Hematopoietic multipotent progenitor cell treated with erythropoietin and hydrocortisone succinate and interleukin-3 and kit ligand, for 17 days (in vitro differentiated cells): ENCODE data around the gene GNAZ.

ENCODE experiments used
- DNase-seq: peaks from one replicate; pipeline ENCODE4 v3.0.0-alpha.2; 2015; ENCODE audit warnings: low spot score

The GNAZ gene

GRCh38 chr22:23155831-23156230, 85.5 kb downstream of the GNAZ start:
- DNase-seq = no peak

DNA sequence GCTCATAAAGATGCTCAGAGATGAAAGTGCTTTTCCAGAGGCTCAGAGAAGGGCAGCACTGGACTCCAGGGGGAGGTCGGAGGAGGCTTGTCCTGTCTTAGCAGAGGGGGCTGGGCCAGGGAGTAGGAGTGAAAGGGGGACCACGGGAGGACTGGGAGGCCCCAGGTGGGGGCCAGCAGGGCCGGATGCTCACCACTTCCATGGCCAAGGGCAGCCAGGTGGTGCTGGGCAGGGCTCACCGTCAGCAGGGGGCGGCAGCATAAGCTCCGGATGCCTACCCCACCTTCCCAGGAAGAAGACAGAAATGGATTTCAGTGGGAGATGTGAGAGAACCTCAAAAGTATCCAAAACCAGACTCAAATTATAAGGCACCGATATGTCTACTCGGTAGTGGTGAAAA, 86.0 kb downstream of the GNAZ start:
- no peak for DNase-seq

- DNase-seq = no peak
These were observed 87.5 kb downstream of the GNAZ start for GRCh38 chr22:23157560-23158515.

DNA sequence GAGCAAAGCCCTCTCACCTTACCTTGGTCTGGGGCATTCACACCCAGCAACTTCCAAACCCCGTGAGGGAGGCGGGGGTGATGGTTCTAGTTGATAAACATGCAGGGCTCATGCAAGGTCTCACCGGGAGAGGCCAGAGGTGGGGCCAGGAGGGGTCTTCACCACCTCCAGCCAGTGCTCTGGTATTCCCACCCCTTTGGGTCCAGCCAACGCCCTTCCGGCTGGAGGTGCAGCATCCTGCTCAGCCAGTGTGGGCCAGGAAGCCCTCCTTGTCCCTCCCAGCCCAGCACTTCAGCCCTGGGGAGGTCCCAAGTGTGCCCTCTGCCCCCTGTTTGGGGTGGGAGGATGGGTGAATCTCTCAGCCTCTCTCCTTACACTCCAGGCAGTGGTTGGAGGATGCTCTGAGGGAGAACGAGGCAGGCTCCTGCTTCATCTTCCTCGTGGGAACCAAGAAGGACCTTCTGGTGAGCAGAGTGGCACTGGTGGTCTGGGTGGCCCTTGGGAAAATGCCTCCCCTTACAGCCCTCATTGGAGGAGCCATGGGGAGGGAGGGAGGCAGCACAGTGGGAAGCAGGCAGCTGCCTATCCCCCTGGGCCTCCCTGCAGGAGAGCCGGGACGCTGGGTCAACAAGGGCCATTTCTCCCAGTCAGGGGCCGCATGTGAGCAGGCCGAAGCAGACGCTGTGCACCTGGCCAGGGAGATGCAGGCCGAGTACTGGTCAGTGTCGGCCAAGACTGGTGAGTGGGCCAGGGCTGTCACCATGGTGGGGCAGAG, 88.4 kb downstream of the GNAZ start:
- no peak for DNase-seq

DNA sequence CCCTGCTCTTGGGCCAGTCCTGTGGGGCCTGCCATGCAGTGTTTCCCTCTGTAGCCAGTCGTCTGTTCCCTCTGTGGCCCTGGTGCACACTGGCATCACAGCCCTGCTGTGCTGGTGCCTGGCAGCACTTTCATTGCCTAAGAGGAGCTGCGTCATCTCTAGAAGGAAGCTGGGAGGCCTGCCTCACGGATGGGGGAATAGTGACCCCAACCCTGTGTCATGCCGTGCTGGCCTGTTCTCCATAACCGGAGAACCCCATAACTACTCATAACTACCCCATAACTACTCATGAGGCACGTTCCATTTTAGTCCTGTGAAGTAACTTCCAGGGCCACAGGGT, 88.9 kb downstream of the GNAZ start:
- no peak for DNase-seq

DNA sequence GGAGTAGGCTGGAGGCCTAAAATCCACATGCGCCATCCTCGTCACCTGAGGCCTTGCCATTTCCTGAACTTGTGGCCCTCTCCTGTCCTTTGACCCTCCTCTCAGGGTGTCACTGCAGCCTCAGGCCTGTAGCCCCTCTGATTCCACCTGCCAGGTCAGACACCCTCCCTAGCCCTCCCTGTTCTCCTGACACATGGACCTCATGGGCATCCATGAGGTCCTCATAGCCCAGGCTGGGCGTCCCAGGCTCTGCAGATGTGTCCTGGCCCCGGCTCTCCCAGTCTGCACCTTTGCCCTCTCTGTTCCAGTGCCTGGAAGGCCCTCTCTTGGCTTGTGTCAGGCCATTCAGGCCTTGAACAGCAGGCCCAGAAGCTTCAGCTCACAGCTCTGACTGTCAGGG, 90.7 kb downstream of the GNAZ start:
- no peak for DNase-seq

DNA sequence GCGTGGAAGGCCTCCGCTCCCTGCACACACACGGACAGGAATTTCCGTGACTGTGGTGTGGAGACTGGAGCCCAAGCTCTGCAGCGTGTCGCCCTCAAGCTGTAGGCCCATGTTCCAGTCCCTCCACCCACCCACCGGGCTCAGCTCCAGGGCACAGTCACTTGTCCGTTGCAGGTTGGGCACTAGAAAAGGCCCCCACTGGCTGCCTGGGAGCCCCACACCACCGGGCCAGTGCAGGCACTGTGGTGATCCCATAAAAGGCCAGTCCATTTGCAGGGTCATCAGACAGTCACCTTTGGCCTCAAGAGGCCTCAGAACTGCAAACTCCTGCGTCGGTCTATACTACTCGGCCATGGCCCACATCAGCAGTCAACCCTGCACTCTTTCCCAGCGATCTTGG, 91.3 kb downstream of the GNAZ start:
- no peak for DNase-seq

DNA sequence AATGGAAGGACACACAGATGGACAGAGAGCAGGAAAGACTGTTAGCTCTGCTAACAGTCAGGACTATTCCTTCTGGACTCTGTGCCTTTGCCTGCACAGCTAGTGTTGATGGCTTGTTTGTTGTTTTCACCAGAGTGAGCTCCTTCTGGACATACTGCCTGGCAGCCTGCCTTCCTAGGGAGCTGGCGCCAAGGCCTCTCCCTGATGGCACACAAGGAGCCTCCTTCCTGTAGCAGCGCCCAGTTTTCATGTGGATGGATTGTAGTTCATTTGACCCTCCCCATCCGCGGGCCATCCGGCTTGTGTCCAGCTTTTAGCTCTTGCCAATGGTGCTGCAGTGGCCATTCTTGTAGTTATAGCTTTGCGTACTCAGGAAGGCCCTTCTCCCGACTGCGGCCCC, 93.3 kb downstream of the GNAZ start:
- DNase-seq = no peak

GRCh38 chr22:23164091-23164490, 93.8 kb downstream of the GNAZ start:
- DNase-seq = no peak

DNA sequence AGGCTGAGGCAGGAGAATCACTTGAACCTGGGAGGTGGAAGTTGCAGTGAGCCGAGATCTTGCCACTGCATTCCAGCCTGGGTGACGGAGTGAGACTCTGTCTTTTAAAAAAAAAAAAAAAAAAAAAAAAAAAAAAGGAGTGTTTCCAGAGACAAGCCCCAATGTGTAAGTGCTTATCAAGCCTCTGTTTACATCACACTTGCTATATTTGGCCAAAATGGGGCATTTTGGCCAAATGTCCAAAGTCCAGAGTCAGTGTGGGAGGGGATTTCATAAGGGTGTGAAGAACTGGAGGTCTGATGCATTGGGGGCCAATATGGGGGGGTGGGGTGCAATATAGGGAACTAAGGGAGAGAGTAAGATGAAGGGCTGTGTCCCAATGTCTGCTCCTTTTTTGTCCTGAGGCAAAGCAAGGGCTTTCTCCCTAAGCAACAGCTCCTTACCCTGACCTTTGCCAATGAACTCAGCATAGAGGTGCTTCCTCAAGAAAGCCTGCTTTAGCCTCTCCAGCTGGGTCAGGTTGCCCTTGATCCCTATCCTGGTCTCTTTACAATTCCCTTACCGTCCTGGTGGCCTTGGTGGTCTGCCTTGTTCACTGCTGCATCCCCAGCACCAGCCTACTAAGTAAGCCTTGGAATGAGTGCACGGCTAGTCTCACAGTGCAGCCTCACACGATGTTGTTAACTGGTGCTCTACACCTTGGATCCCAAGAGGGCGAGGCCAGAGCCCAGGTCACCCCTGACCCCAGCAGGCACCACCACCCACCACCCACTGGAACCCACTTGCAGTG, 95.9 kb downstream of the GNAZ start:
- DNase-seq = no peak

DNA sequence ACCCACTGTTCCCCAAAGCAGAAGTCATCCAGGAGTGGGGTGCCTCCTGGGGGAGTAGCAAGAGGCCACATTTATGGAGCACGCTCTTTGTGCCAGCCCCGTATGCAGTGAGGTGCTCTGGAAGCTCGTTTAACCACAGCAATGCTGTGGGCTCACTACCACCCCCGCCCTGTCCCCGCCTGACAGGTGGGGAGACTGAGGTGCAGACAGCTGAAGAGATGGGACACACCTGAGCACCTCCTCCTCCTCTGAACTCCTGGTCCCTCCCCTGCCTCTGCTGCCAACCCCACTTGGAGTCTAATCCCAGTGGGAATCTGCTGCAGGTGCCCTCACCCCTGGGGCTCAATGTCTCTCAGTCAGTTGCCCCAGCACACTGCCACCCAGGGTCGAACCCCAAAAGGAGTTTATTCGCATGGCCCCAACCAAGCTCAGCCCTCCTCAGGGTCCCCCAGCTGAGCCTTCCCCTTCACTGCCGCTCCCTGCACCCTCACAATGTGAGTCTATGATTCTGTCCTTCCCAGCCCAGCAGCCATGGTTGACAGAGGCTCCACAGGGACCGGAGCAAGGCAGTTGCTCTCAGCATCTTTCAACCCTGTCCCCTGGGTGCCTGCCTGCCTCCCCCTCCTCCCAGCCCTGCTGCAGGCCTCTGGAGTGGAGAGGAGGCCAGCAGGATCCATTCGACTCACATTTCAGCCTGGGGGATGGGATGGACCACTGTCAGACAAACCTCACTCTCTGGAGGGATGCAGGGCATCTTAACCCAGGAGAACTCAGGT, 96.7 kb downstream of the GNAZ start:
- no peak for DNase-seq

DNA sequence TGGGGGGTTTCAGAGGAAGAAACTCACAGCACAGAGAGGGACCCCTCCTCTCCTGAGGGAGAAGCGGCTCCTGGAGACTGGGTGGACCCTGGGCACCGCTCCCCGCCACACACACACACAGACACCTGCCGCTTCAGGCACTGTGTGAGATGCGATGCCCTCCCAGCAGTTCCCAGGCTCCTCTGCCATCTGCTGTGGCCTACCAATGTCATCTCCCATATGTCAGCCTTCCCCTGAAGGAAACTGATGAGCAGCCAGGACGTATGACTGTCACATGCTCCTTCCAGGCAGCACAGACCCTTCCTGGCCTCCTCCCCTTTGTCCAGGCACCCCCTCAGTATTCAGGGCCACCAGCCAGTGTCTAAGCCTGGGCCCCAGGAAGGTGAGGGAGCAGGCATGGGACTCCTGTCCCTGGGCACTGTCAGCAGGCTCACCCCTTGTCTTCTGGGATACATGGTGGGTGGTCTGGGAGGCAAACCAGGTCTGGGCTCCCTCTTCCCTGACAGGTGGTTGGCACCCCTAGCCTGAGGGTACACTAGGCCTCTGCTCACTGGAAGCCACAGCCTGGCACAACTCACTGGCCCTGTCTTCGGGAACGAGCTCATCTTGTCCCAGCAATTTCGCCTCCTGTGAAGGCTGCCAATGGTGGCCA, 98.2 kb downstream of the GNAZ start:
- DNase-seq = no peak

DNA sequence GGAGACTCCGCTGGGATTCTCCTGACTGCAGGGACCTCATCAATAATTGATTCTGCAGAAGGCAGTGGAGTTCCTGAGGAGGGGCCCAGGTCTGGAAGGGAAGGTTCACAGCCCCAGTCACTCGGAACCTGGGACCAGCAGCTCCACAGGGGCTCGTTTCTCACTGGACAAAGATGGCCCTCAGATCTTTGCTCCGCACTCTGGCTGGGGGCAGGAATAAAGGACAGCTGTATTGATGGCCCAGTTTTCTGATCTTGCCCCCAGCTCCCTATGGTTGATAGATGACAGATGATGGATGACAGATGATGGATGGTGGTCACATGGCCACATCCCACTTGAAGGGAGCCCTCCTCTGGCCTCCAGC, 98.7 kb downstream of the GNAZ start:
- no peak for DNase-seq
